Sigmoid colon (tissue), 4 donors: ENCODE results near the gene MAGOH.

Experiments used
- EP300 ChIP-seq, 4 donors: sonication (generic); formaldehyde crosslinking; IDR thresholded peaks; one replicate each; pipeline ENCODE4 v1.6.1; 2017; ENCODE audit warnings: antibody characterized with exemption in 4 of 4
- POLR2AphosphoS5 ChIP-seq, 4 donors: sonication (generic); formaldehyde crosslinking; IDR thresholded peaks; one replicate each; pipeline ENCODE4 v1.6.1; 2017; ENCODE audit warnings: antibody characterized with exemption in 4 of 4

DNA sequence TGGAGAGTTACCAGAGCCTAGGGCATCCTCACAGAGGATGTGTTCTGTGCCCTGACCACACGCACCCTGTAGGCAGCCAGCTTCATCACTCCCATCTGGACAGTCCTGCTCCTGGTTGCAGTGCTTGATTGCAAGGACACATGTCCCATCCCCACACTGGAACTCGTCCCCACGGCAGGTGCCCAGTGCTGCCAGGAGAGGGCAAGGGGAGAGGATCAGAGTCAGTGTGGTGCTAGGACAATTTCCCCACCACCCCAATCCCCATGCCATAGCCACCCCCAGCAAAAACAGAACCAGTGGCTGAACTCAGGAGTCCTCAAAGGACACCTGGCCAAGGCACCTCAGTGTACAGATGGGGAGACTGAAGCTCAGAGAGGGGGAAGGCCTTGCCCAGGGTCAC is 37.2 kb upstream of the MAGOH start:
- TF ChIP-seq POLR2AphosphoS5 (IDR thresholded peaks at IDR 0.05) (no peak), EP300 (IDR thresholded peaks at IDR 0.05) (no peak)
